GM23338 (cell line): Measurements from ENCODE around the gene GRIK1. TPM values are rescaled to one million over a fixed set of nuclear protein-coding genes. Genes with fewer than 3 reads are reported as not detected.

Experiments used
- ATAC-seq: fragments of 200-7000 bp; cut with Tn5 transposase; 3 replicates; pipeline ENCODE4 v1.9.1; 2020
- DNase-seq: peaks from one replicate; pipeline ENCODE4 v3.0.0-alpha.2; 2015; ENCODE audit warnings: low spot score
- H2AFZ ChIP-seq: fragments of 200-600 bp; sonication (generic); 2 replicates; pipeline ENCODE4 v1.8.0; 2016; ENCODE audit warnings: antibody characterized with exemption, mild to moderate bottlenecking, moderate library complexity
- H3F3A ChIP-seq: fragments of 200-600 bp; sonication (generic); replicated peaks from 2 replicates; pipeline ENCODE4 v1.8.0; 2017; ENCODE audit warnings: antibody characterized with exemption, mixed run types, low read depth
- H3K27ac ChIP-seq: fragments of 200-600 bp; sonication (generic); 2 replicates; pipeline ENCODE4 v1.6.1; 2016; ENCODE audit warnings: low read depth
- H3K27me3 ChIP-seq: fragments of 200-600 bp; sonication (generic); 2 replicates; pipeline ENCODE4 v1.8.0; 2016; ENCODE audit warnings: mild to moderate bottlenecking, mixed run types, moderate library complexity; ENCODE audit not compliant: insufficient read depth
- H3K36me3 ChIP-seq: fragments of 200-600 bp; sonication (generic); 2 replicates; pipeline ENCODE4 v1.8.0; 2016; ENCODE audit warnings: mild to moderate bottlenecking; ENCODE audit not compliant: insufficient read depth
- H3K4me1 ChIP-seq: fragments of 200-600 bp; sonication (generic); 2 replicates; pipeline ENCODE4 v1.8.0; 2016; ENCODE audit warnings: mild to moderate bottlenecking, moderate library complexity; ENCODE audit not compliant: insufficient read depth
- H3K4me2 ChIP-seq: fragments of 200-600 bp; sonication (generic); 2 replicates; pipeline ENCODE4 v1.7.1; 2017; ENCODE audit warnings: mixed run types
- H3K4me3 ChIP-seq: fragments of 200-600 bp; sonication (generic); 2 replicates; pipeline ENCODE4 v1.6.1; 2016; ENCODE audit warnings: mixed run types
- H3K79me2 ChIP-seq: fragments of 200-600 bp; sonication (generic); replicated peaks from 2 replicates; pipeline ENCODE4 v1.8.0; 2017; ENCODE audit warnings: mild to moderate bottlenecking; ENCODE audit not compliant: insufficient read depth
- H3K9me2 ChIP-seq: fragments of 200-600 bp; sonication (generic); 2 replicates; pipeline ENCODE4 v1.8.0; 2017; ENCODE audit not compliant: insufficient read depth
- H4K20me1 ChIP-seq: fragments of 200-600 bp; sonication (generic); replicated peaks from 2 replicates; pipeline ENCODE4 v1.8.0; 2017; ENCODE audit warnings: mild to moderate bottlenecking; ENCODE audit not compliant: insufficient read depth
- H3K27ac Mint-ChIP-seq: 2 replicates; pipeline ENCODE4 v1.8.0; 2020; ENCODE audit warnings: inconsistent platforms, mild to moderate bottlenecking, moderate library complexity, mixed read lengths
- H3K27me3 Mint-ChIP-seq: 3 replicates; pipeline ENCODE4 v1.8.0; 2022; ENCODE audit warnings: low read depth, mild to moderate bottlenecking, moderate library complexity, mixed read lengths, inconsistent platforms; ENCODE audit not compliant: insufficient read depth, poor library complexity
- H3K36me3 Mint-ChIP-seq: 3 replicates; pipeline ENCODE4 v1.8.0; 2021; ENCODE audit warnings: low read depth, mild to moderate bottlenecking, inconsistent platforms, moderate library complexity, mixed read lengths
- H3K4me1 Mint-ChIP-seq: 3 replicates; pipeline ENCODE4 v1.8.0; 2020; ENCODE audit warnings: mild to moderate bottlenecking, inconsistent platforms, mixed read lengths
- H3K4me3 Mint-ChIP-seq: 3 replicates; pipeline ENCODE4 v1.8.0; 2021; ENCODE audit warnings: moderate library complexity, mild to moderate bottlenecking, inconsistent platforms, mixed read lengths
- H3K9me3 Mint-ChIP-seq: 3 replicates; pipeline ENCODE4 v1.8.0; 2020; ENCODE audit warnings: moderate library complexity, mild to moderate bottlenecking, inconsistent platforms, mixed read lengths
- CREB1 ChIP-seq: fragments of 250-450 bp; sonication (Bioruptor Pico); IDR thresholded peaks from 2 replicates; pipeline ENCODE4 v1.5.0; 2020; ENCODE audit warnings: low read depth, mild to moderate bottlenecking, moderate library complexity
- EZH2 ChIP-seq: fragments of 200-600 bp; sonication (generic); IDR thresholded peaks from one replicate; pipeline ENCODE4 v1.8.0; 2017; ENCODE audit warnings: antibody characterized with exemption, mild to moderate bottlenecking, low read depth; ENCODE audit not compliant: unreplicated experiment
- EZH2phosphoT487 ChIP-seq: fragments of 200-600 bp; sonication (generic); IDR thresholded peaks from one replicate; pipeline ENCODE4 v1.8.1; 2018; ENCODE audit warnings: antibody characterized with exemption; ENCODE audit not compliant: unreplicated experiment
- JUNB ChIP-seq: IDR thresholded peaks from one replicate; pipeline ENCODE4 v1.6.1; 2016; ENCODE audit warnings: antibody characterized with exemption; ENCODE audit not compliant: unreplicated experiment
- NANOG ChIP-seq: IDR thresholded peaks from 2 replicates; pipeline ENCODE4 v1.6.1; 2016; ENCODE audit warnings: antibody characterized with exemption, borderline replicate concordance
- POLR2AphosphoS5 ChIP-seq: IDR thresholded peaks from 2 replicates; pipeline ENCODE4 v1.6.1; 2016; ENCODE audit warnings: antibody characterized with exemption, low read depth
- STAT1 ChIP-seq: IDR thresholded peaks from one replicate; pipeline ENCODE4 v1.6.1; 2016; ENCODE audit warnings: antibody characterized with exemption; ENCODE audit not compliant: unreplicated experiment
- ZNF114 ChIP-seq: fragments of 250-450 bp; sonication (Bioruptor Pico); IDR thresholded peaks from 2 replicates; pipeline ENCODE4 v1.5.0; 2020; ENCODE audit warnings: mild to moderate bottlenecking, moderate library complexity
- ZNF331 ChIP-seq: fragments of 250-450 bp; sonication (Bioruptor Pico); IDR thresholded peaks from 2 replicates; pipeline ENCODE4 v1.5.0; 2020; ENCODE audit warnings: low read depth, mild to moderate bottlenecking, moderate library complexity
- polyA plus RNA-seq: library from polyadenylated mRNA; unstranded; fragments of >200 nt; fragmentation: Nextera tagmentation; extraction: Ambion mirVana; gene quantifications from 2 replicates; pipeline ENCODE4 v1.2.1, GENCODE V29; 2016
- total RNA-seq: library from RNA; depleted of rRNA; stranded (reverse); fragments of >200 nt; shearing (Covaris generic); gene quantifications from 2 replicates; pipeline ENCODE4 v1.2.3, GENCODE V29; 2014
- TF ChIP-seq, protein P1 (sequence below): fragments of 250-450 bp; sonication (Bioruptor Pico); IDR thresholded peaks from 2 replicates; pipeline ENCODE4 v1.5.0; 2020; ENCODE audit warnings: mild to moderate bottlenecking, moderate library complexity
- TF ChIP-seq, protein P2 (sequence below): IDR thresholded peaks from 2 replicates; pipeline ENCODE4 v1.6.1; 2016; ENCODE audit warnings: antibody characterized with exemption
- TF ChIP-seq, protein P3 (sequence below): IDR thresholded peaks from one replicate; pipeline ENCODE4 v1.6.1; 2018; ENCODE audit warnings: antibody characterized with exemption; ENCODE audit not compliant: unreplicated experiment
- TF ChIP-seq, protein P4 (sequence below), 2 experiments: fragments of 200-600 bp in 1 of 2; sonication (generic) in 1 of 2; conservative IDR thresholded peaks; 2 replicates each; pipeline versions ENCODE4 v1.5.1 to v1.6.1; 2016 to 2017; ENCODE audit warnings: antibody characterized with exemption in 2 of 2, low read depth in 2 of 2, mild to moderate bottlenecking in 2 of 2, moderate library complexity in 1 of 2

The GRIK1 gene
- total and polyA plus RNA-seq, 2 experiments from 2014 or later = 0.18 to 0.42 TPM

DNA sequence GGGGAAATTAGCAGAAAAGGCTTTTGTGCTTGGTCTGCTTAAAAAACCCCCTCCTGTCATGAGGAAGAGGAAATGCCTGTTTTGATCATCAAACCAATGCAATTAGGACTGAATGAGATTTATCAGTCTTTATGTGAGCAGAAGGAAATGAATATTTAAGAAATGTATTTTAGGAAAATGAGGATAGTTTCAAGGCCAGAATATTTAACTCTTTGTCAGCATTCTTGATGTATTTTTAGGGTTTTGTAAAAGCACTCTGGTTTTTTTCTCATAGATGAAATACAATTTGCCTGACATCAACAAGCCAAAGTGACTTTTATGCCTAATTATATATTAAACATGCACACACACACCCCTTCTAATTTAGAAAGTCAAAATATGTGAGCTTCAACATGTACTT is 213.8 kb downstream of the GRIK1 start:
- H3K4me1 Mint-ChIP-seq = peaks cover 13% of the 10 kb centered on the region
- H3K4me1 ChIP-seq = peaks cover 7% of the 10 kb centered on the region; the same call in 1 of the 2 replicates
- H3K4me2 ChIP-seq = no peak overlapping the region

More for the DNA sequence above, 213.8 kb downstream of the GRIK1 start:
- peaks cover 2% of the 10 kb centered on the region for H3K27me3 Mint-ChIP-seq
- Histone ChIP-seq H3K27ac (no peak overlapping the region), H3K27me3 (no peaks in the 10 kb centered on the region), H4K20me1 (no peaks in the 10 kb centered on the region), H3K79me2 (no peaks in the 10 kb centered on the region), H2AFZ (no peak overlapping the region), H3K36me3 (no peaks in the 10 kb centered on the region), H3K9me2 (peaks cover 10% of the 10 kb centered on the region; the same call in 1 of the 2 replicates), H3K4me3 (no peak overlapping the region), H3F3A (no peaks in the 10 kb centered on the region)
- no peak overlapping the region for H3K4me3 Mint-ChIP-seq
- TF ChIP-seq, protein P1, sequence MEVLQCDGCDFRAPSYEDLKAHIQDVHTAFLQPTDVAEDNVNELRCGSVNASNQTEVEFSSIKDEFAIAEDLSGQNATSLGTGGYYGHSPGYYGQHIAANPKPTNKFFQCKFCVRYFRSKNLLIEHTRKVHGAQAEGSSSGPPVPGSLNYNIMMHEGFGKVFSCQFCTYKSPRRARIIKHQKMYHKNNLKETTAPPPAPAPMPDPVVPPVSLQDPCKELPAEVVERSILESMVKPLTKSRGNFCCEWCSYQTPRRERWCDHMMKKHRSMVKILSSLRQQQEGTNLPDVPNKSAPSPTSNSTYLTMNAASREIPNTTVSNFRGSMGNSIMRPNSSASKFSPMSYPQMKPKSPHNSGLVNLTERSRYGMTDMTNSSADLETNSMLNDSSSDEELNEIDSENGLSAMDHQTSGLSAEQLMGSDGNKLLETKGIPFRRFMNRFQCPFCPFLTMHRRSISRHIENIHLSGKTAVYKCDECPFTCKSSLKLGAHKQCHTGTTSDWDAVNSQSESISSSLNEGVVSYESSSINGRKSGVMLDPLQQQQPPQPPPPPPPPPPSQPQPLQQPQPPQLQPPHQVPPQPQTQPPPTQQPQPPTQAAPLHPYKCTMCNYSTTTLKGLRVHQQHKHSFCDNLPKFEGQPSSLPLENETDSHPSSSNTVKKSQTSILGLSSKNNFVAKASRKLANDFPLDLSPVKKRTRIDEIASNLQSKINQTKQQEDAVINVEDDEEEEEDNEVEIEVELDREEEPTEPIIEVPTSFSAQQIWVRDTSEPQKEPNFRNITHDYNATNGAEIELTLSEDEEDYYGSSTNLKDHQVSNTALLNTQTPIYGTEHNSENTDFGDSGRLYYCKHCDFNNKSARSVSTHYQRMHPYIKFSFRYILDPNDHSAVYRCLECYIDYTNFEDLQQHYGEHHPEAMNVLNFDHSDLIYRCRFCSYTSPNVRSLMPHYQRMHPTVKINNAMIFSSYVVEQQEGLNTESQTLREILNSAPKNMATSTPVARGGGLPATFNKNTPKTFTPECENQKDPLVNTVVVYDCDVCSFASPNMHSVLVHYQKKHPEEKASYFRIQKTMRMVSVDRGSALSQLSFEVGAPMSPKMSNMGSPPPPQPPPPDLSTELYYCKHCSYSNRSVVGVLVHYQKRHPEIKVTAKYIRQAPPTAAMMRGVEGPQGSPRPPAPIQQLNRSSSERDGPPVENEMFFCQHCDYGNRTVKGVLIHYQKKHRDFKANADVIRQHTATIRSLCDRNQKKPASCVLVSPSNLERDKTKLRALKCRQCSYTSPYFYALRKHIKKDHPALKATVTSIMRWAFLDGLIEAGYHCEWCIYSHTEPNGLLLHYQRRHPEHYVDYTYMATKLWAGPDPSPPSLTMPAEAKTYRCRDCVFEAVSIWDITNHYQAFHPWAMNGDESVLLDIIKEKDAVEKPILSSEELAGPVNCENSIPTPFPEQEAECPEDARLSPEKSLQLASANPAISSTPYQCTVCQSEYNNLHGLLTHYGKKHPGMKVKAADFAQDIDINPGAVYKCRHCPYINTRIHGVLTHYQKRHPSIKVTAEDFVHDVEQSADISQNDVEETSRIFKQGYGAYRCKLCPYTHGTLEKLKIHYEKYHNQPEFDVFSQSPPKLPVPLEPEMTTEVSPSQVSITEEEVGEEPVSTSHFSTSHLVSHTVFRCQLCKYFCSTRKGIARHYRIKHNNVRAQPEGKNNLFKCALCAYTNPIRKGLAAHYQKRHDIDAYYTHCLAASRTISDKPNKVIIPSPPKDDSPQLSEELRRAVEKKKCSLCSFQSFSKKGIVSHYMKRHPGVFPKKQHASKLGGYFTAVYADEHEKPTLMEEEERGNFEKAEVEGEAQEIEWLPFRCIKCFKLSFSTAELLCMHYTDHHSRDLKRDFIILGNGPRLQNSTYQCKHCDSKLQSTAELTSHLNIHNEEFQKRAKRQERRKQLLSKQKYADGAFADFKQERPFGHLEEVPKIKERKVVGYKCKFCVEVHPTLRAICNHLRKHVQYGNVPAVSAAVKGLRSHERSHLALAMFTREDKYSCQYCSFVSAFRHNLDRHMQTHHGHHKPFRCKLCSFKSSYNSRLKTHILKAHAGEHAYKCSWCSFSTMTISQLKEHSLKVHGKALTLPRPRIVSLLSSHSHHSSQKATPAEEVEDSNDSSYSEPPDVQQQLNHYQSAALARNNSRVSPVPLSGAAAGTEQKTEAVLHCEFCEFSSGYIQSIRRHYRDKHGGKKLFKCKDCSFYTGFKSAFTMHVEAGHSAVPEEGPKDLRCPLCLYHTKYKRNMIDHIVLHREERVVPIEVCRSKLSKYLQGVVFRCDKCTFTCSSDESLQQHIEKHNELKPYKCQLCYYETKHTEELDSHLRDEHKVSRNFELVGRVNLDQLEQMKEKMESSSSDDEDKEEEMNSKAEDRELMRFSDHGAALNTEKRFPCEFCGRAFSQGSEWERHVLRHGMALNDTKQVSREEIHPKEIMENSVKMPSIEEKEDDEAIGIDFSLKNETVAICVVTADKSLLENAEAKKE (CRISPR knock-in tag) = no peak
- TF ChIP-seq JUNB (no peak), NANOG (no peak), POLR2AphosphoS5 (no peak), EZH2 (no peak), STAT1 (no peak), CREB1 (no peak), EZH2phosphoT487 (no peak), ZNF114 (CRISPR knock-in tag) (no peak), ZNF331 (CRISPR knock-in tag) (no peak)
- TF ChIP-seq, protein P2, sequence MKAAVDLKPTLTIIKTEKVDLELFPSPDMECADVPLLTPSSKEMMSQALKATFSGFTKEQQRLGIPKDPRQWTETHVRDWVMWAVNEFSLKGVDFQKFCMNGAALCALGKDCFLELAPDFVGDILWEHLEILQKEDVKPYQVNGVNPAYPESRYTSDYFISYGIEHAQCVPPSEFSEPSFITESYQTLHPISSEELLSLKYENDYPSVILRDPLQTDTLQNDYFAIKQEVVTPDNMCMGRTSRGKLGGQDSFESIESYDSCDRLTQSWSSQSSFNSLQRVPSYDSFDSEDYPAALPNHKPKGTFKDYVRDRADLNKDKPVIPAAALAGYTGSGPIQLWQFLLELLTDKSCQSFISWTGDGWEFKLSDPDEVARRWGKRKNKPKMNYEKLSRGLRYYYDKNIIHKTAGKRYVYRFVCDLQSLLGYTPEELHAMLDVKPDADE = no peak
- TF ChIP-seq, protein P3, sequence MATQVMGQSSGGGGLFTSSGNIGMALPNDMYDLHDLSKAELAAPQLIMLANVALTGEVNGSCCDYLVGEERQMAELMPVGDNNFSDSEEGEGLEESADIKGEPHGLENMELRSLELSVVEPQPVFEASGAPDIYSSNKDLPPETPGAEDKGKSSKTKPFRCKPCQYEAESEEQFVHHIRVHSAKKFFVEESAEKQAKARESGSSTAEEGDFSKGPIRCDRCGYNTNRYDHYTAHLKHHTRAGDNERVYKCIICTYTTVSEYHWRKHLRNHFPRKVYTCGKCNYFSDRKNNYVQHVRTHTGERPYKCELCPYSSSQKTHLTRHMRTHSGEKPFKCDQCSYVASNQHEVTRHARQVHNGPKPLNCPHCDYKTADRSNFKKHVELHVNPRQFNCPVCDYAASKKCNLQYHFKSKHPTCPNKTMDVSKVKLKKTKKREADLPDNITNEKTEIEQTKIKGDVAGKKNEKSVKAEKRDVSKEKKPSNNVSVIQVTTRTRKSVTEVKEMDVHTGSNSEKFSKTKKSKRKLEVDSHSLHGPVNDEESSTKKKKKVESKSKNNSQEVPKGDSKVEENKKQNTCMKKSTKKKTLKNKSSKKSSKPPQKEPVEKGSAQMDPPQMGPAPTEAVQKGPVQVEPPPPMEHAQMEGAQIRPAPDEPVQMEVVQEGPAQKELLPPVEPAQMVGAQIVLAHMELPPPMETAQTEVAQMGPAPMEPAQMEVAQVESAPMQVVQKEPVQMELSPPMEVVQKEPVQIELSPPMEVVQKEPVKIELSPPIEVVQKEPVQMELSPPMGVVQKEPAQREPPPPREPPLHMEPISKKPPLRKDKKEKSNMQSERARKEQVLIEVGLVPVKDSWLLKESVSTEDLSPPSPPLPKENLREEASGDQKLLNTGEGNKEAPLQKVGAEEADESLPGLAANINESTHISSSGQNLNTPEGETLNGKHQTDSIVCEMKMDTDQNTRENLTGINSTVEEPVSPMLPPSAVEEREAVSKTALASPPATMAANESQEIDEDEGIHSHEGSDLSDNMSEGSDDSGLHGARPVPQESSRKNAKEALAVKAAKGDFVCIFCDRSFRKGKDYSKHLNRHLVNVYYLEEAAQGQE = no peak
- TF ChIP-seq, protein P4, sequence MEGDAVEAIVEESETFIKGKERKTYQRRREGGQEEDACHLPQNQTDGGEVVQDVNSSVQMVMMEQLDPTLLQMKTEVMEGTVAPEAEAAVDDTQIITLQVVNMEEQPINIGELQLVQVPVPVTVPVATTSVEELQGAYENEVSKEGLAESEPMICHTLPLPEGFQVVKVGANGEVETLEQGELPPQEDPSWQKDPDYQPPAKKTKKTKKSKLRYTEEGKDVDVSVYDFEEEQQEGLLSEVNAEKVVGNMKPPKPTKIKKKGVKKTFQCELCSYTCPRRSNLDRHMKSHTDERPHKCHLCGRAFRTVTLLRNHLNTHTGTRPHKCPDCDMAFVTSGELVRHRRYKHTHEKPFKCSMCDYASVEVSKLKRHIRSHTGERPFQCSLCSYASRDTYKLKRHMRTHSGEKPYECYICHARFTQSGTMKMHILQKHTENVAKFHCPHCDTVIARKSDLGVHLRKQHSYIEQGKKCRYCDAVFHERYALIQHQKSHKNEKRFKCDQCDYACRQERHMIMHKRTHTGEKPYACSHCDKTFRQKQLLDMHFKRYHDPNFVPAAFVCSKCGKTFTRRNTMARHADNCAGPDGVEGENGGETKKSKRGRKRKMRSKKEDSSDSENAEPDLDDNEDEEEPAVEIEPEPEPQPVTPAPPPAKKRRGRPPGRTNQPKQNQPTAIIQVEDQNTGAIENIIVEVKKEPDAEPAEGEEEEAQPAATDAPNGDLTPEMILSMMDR (conservative IDR thresholded peaks at IDR 0.05; ENCODE audit: low read depth in 2 of 2) = no peak
- ATAC-seq = no peak
- H3K36me3 Mint-ChIP-seq = no peaks in the 10 kb centered on the region
- H3K27ac Mint-ChIP-seq = no peak overlapping the region
- no peaks in the 10 kb centered on the region for H3K9me3 Mint-ChIP-seq
- DNase-seq = no peak
